HG03457 (cell line): ENCODE data around the gene ZNF891.

Experiments
- ATAC-seq: cut with Tn5 transposase; IDR thresholded peaks from one replicate; pipeline ENCODE4 v1.9.1; 2021; ENCODE audit warnings: moderate number of reproducible peaks; ENCODE audit not compliant: unreplicated experiment

The ZNF891 gene

DNA sequence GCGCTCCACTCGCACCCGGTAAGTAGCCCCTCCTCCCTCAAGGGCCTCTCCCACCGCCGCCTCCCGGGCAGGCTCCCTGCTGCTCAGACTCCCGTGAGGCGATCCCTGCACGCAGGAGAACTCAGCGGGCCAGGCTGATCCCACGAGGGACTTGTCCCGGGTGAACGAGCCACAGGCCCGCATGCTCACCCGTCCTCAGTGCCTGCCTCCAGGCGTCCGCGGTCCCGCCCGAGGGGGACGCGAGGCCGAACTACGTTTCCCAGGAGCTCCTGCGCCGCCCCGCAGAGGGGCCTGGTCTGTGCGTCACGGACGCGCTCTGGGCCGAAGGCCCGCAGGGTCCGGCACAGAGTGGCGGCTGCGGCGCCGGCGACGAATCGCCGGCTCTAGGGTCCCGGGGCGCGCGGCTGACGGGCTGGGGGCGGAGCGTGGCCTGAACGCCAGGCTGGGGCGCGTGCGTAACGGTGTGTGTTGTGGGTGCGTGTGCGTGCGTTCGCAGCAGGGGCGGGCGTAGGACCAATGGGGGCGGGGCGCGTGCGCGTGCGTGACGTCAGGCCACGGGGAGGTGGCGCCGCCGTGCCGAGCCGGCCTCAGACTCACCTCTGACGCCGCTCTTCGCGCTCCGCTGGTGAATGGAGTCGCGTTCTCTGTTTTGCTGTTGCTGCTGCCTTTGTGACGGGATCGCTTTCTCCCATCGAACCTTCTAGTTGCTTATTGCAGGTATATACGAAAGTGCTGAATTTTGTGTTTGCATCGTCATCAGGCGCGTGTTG is at the start of gene ZNF891, which contains the start of gene ZNF10:
ZNF891 (minus strand) TSS at position 237 of the 770 bp plus-strand sequence. CDS start 8,356 bp downstream, outside the sequence.
ZNF10 (plus strand) TSS at position 590 of the 770 bp plus-strand sequence. CDS start 13,866 bp downstream, outside the sequence.
- ATAC-seq, result peak; percentile 92

DNA sequence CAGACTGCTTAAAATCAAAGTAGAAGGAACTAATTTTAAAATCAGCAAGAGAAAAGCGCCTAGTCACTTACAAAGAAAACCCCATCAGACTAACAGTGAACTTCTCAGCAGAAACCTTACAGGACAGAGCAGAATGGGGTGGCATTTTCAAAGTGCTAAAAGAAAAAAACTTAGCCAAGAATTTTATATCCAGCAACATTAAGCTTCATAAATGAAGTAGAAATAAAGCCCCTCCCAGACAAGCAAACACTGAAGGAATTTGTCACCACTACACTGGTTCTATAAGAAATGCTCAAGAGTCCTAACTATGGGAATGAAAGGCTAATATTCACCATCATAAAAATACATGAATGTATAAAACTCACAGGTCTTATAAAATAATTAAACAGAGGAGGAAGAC is 44.8 kb upstream of the ZNF891 start:
- no peak for ATAC-seq

DNA sequence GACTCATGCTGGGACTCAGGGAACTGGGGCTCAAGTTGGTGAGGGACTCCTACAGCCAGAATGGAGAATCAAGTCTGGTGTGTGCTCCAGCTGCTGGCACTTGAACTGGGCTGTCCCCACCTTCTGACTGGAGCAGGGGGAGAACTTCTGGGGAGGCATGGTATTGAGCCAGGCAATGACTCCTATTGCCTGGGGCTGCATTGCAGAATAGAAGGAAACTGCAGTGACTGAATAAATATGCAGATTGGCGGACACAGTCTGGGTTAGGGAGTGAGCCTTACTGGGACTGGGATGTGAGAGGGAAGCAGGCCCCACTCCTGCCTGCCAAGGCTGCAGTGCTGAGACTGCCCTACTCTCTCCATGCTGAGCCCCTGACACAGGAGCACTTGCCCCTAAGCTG is 42.4 kb upstream of the ZNF891 start:
- ATAC-seq, result no peak

DNA sequence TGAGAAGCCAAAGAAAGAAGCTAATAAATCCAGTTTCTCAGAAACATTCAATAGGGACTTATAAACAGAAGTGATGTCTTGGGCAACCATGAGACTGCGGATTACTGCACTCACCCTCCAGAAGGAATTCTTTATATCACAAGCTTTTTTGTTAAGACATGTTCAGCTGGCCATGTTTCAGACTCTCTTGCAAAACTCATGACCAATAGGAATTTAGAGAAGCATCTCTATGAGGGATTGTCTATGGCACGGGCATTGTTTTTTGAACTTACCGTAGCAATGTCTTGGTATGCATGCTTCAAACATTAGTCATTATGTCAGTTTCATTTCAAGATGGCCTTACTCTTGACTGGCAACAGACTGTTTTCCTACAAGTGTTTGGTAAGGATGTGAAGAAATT is 35.7 kb upstream of the ZNF891 start:
- no peak for ATAC-seq

DNA sequence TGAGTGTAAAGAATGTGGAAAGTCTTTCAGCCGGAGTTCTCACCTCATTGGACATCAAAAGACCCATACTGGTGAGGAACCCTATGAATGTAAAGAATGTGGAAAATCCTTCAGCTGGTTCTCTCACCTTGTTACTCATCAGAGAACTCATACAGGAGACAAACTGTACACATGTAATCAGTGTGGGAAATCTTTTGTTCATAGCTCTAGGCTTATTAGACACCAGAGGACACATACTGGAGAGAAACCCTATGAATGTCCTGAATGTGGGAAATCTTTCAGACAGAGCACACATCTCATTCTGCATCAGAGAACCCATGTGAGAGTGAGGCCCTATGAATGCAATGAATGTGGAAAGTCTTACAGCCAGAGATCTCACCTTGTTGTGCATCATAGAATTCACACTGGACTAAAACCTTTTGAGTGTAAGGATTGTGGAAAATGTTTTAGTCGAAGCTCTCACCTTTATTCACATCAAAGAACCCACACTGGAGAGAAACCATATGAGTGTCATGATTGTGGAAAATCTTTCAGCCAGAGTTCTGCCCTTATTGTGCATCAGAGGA is 26.1 kb upstream of the ZNF891 start:
- ATAC-seq, result no peak

DNA sequence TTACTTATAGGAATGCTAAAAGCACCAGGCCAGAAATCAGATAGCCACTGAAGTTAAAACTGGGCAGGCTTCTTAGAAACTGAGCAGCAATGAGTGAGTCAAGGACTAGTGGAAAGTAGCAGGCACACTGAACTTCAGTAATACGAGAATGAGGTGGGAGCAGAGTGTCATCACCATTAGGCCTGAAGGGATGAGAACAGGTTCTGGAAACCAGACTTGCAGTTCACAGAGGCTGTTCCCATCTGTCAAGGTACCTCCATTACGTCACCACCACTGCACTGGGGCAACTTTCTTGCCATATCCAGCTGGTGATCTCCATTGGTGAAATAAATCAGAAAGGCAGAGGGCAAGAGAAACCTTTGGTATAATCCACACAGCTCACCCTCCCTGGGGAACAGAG is 15.9 kb upstream of the ZNF891 start:
- ATAC-seq, result no peak

DNA sequence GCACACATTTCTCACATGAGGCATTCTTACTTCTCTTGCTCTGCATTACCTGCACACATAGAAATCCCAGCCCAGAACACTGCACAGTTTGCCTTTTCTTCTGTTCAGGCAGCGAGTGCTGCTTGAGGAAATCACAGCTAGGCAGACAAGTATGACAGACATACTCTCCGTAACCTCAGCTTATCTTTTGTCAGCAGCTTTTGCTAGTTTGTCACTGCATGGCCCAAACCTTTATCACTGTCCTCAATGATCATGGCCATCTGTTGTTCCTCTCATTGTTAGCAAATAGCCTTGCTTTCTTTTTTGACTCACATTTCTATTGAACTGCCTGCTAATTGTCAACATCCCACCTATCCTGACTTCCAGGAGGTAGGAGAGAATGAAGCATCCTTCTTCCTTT is 5.7 kb upstream of the ZNF891 start:
- no peak for ATAC-seq

- ATAC-seq, result peak; percentile 1
Observed at GRCh38 chr12:133130808-133131128, 694 bp upstream of the ZNF891 start.

- ATAC-seq, result no peak
Observed at GRCh38 chr12:133129368-133130037, 571 bp downstream of the ZNF891 start.

GRCh38 chr12:133124674-133125073 is 5.4 kb downstream of the ZNF891 start:
- no peak for ATAC-seq

DNA sequence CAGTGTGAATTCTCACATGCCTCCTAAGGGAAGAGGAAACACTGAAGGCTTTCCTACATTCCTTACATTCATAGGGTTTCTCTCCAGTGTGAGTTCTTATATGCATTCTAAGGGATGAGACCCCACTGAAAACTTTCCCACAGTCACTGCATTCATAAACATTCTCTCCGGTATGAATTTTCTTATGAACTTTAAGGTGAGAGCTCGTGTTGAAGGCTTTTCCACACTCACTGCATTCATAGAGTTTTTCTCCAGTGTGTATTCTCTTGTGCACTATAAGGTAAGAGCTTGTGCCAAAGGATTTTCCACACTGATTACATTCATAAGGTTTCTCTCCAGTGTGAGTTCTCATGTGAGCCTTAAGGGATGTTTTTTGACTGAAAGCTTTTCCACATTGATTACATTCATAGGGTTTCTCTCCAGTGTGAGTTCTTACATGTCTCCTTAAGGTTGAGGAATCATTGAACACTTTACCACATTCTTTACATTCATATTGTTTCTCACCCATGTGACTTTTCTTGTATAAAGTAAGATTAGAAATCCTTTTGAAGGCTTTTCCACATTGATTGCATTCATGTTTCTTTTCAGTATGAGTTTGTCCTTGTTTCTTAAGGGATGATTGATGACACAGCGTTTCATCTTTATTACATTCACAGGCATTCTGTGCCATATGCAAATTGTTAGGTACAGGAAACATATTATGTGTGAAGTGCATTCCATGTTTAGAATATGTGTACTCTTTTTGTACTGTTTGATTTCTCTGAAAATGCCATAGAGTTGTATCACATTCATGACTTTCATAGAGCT is 9.5 kb downstream of the ZNF891 start:
- ATAC-seq, result no peak

GRCh38 chr12:133108150-133108549 is 21.9 kb downstream of the ZNF891 start:
- no peak for ATAC-seq

GRCh38 chr12:133107121-133107520 is 23.0 kb downstream of the ZNF891 start:
- no peak for ATAC-seq

DNA sequence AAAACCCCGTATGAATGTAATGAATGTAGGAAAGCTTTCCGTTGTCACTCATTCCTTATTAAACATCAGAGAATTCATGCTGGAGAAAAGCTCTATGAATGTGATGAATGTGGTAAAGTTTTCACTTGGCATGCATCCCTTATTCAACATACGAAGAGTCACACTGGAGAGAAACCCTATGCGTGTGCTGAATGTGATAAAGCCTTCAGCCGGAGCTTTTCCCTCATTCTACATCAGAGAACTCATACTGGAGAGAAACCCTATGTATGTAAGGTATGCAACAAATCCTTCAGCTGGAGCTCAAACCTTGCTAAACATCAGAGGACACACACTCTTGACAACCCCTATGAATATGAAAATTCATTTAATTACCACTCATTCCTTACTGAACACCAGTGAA is 23.8 kb downstream of the ZNF891 start:
- ATAC-seq, result no peak

DNA sequence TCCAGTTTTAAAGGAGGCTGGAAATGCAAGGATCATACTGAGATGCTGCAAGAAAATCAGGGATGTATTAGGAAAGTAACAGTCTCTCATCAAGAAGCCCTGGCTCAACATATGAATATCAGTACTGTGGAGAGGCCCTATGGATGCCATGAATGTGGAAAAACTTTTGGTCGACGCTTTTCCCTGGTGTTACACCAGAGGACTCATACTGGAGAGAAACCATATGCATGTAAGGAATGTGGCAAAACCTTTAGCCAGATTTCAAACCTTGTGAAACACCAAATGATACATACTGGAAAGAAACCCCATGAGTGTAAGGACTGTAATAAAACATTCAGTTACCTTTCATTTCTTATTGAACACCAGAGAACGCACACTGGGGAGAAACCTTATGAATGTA is 24.5 kb downstream of the ZNF891 start:
- no peak for ATAC-seq

DNA sequence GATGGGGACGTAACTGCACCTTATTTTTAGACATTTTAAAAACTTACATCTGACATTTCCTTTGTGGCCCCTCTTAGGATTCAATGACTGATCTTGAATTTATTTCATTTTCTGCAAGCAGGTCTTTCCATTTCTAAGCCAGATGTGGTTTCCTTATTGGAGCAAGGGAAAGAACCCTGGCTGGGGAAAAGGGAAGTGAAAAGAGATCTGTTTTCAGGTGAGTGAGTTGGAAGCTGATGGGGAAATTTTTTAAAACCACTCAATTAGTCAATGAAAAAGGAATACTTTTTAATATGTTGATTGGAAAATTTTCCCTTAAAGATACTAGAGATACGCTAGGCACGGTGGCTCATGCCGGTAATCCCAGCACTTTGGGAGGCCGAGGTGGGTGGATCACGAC is 46.7 kb downstream of the ZNF891 start:
- ATAC-seq, result no peak

- no peak for ATAC-seq
Observed at GRCh38 chr12:133081159-133081780, 48.8 kb downstream of the ZNF891 start.

- peak; percentile 71 for ATAC-seq
Observed at GRCh38 chr12:133080368-133081158, 49.5 kb downstream of the ZNF891 start, which contains the start of gene ZNF140. ZNF140 (plus strand) TSS chr12:133080923; CDS start chr12:133081321, 398 bp downstream.

DNA sequence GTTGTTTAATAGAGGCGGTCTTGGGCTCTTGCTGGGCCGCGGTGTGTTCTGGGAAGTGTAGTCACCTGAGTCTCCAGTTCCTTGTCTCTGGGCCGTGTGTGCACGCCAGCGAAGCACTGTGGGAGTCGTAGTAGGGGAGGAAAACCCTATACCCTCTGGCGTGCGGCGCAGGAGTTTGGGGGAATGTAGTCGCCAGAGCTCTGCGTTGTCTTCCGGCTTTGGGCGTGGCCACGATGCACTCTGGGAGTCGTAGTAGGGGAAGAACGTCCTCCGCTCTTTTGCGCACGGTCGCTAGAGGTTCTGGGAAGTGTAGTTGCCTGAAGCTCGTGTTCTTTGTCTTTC is 50.1 kb downstream of the ZNF891 start:
- peak; percentile 64 for ATAC-seq

- ATAC-seq, result no peak
Observed at GRCh38 chr12:133073836-133074235, 56.2 kb downstream of the ZNF891 start.
